Measurements from ENCODE around the gene MTCH1. TPM values are rescaled to one million over a fixed set of nuclear protein-coding genes. Genes with fewer than 3 reads are reported as not detected.

MTCH1 gene
- total and polyA plus RNA-seq, 2 experiments from 2014 or later = 108 to 271 TPM

DNA sequence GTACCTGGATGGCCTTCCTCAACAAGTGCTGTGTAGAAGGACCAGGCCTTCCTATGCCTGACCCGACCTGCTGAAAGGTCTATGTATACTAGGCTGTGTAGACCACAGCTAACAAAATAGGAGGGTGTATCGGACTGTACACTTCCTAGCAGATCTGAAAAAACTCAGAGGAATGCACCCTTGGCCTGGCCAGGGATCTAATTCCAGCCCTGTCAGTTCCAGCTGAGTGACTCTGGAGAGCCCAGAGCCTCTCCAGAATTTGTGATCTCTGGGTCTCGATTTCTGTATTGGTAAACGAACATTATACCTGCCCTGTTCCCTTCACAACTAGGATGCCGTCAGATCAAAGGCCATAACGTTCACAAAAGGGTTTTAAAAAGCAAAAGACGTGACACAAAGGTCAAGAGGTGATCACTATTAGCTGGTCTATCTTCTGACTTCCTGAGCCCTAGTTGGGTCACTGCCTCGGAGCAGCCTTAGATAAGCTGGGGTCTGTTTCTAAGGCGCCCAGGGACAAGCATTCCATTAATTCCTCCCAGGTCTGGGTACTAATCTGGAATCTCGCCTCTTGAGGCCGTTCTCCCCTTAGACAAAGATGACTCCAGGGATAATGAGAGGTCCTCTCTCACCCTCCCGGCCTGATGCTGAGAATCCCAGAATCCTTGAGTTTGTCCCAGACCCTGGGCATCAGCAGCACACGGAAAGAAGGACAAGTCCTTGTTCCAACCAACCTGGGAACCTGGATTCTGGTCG, 13.9 kb downstream of the MTCH1 start:
- Histone ChIP-seq H2AFZ (no peak overlapping the region), H4K20me1 (replicated peaks; ENCODE audit: insufficient read depth) (peaks cover 3% of the 10 kb centered on the region; the same call in 1 of the 2 replicates), H3K27me3 (ENCODE audit: insufficient read depth) (no peaks in the 10 kb centered on the region), H3K27ac (ENCODE audit: low read depth) (no peak overlapping the region), H3K9me2 (ENCODE audit: insufficient read depth) (no peaks in the 10 kb centered on the region), H3K4me1 (ENCODE audit: insufficient read depth) (no peaks in the 10 kb centered on the region), H3K36me3 (ENCODE audit: insufficient read depth) (peaks cover 59% of the 10 kb centered on the region), H3K4me2 (no peak overlapping the region), H3K4me3 (no peak overlapping the region), H3F3A (replicated peaks; ENCODE audit: low read depth) (peaks cover 2% of the 10 kb centered on the region; the same call in 1 of the 2 replicates), H3K79me2 (replicated peaks; ENCODE audit: insufficient read depth) (no peaks in the 10 kb centered on the region)
- Mint-ChIP-seq H3K27me3 (ENCODE audit: insufficient read depth, low read depth, poor library complexity) (peaks cover under 1% of the 10 kb centered on the region), H3K4me1 (no peaks in the 10 kb centered on the region), H3K27ac (no peak overlapping the region; the same call in 1 of the 2 replicates), H3K4me3 (no peak overlapping the region), H3K9me3 (no peaks in the 10 kb centered on the region), H3K36me3 (ENCODE audit: low read depth) (peaks cover 98% of the 10 kb centered on the region)
- TF ChIP-seq EZH2 (IDR thresholded peaks at IDR 0.05; ENCODE audit: low read depth, unreplicated experiment) (no peak), STAT1 (IDR thresholded peaks at IDR 0.05; ENCODE audit: unreplicated experiment) (no peak), JUNB (IDR thresholded peaks at IDR 0.05; ENCODE audit: unreplicated experiment) (no peak)
- TF ChIP-seq, protein P1, sequence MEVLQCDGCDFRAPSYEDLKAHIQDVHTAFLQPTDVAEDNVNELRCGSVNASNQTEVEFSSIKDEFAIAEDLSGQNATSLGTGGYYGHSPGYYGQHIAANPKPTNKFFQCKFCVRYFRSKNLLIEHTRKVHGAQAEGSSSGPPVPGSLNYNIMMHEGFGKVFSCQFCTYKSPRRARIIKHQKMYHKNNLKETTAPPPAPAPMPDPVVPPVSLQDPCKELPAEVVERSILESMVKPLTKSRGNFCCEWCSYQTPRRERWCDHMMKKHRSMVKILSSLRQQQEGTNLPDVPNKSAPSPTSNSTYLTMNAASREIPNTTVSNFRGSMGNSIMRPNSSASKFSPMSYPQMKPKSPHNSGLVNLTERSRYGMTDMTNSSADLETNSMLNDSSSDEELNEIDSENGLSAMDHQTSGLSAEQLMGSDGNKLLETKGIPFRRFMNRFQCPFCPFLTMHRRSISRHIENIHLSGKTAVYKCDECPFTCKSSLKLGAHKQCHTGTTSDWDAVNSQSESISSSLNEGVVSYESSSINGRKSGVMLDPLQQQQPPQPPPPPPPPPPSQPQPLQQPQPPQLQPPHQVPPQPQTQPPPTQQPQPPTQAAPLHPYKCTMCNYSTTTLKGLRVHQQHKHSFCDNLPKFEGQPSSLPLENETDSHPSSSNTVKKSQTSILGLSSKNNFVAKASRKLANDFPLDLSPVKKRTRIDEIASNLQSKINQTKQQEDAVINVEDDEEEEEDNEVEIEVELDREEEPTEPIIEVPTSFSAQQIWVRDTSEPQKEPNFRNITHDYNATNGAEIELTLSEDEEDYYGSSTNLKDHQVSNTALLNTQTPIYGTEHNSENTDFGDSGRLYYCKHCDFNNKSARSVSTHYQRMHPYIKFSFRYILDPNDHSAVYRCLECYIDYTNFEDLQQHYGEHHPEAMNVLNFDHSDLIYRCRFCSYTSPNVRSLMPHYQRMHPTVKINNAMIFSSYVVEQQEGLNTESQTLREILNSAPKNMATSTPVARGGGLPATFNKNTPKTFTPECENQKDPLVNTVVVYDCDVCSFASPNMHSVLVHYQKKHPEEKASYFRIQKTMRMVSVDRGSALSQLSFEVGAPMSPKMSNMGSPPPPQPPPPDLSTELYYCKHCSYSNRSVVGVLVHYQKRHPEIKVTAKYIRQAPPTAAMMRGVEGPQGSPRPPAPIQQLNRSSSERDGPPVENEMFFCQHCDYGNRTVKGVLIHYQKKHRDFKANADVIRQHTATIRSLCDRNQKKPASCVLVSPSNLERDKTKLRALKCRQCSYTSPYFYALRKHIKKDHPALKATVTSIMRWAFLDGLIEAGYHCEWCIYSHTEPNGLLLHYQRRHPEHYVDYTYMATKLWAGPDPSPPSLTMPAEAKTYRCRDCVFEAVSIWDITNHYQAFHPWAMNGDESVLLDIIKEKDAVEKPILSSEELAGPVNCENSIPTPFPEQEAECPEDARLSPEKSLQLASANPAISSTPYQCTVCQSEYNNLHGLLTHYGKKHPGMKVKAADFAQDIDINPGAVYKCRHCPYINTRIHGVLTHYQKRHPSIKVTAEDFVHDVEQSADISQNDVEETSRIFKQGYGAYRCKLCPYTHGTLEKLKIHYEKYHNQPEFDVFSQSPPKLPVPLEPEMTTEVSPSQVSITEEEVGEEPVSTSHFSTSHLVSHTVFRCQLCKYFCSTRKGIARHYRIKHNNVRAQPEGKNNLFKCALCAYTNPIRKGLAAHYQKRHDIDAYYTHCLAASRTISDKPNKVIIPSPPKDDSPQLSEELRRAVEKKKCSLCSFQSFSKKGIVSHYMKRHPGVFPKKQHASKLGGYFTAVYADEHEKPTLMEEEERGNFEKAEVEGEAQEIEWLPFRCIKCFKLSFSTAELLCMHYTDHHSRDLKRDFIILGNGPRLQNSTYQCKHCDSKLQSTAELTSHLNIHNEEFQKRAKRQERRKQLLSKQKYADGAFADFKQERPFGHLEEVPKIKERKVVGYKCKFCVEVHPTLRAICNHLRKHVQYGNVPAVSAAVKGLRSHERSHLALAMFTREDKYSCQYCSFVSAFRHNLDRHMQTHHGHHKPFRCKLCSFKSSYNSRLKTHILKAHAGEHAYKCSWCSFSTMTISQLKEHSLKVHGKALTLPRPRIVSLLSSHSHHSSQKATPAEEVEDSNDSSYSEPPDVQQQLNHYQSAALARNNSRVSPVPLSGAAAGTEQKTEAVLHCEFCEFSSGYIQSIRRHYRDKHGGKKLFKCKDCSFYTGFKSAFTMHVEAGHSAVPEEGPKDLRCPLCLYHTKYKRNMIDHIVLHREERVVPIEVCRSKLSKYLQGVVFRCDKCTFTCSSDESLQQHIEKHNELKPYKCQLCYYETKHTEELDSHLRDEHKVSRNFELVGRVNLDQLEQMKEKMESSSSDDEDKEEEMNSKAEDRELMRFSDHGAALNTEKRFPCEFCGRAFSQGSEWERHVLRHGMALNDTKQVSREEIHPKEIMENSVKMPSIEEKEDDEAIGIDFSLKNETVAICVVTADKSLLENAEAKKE (CRISPR knock-in tag; IDR thresholded peaks at IDR 0.05) = no peak
- TF ChIP-seq, protein P2, sequence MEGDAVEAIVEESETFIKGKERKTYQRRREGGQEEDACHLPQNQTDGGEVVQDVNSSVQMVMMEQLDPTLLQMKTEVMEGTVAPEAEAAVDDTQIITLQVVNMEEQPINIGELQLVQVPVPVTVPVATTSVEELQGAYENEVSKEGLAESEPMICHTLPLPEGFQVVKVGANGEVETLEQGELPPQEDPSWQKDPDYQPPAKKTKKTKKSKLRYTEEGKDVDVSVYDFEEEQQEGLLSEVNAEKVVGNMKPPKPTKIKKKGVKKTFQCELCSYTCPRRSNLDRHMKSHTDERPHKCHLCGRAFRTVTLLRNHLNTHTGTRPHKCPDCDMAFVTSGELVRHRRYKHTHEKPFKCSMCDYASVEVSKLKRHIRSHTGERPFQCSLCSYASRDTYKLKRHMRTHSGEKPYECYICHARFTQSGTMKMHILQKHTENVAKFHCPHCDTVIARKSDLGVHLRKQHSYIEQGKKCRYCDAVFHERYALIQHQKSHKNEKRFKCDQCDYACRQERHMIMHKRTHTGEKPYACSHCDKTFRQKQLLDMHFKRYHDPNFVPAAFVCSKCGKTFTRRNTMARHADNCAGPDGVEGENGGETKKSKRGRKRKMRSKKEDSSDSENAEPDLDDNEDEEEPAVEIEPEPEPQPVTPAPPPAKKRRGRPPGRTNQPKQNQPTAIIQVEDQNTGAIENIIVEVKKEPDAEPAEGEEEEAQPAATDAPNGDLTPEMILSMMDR (conservative IDR thresholded peaks at IDR 0.05; ENCODE audit: low read depth in 2 of 2) = no peak
- TF ChIP-seq, protein P3, sequence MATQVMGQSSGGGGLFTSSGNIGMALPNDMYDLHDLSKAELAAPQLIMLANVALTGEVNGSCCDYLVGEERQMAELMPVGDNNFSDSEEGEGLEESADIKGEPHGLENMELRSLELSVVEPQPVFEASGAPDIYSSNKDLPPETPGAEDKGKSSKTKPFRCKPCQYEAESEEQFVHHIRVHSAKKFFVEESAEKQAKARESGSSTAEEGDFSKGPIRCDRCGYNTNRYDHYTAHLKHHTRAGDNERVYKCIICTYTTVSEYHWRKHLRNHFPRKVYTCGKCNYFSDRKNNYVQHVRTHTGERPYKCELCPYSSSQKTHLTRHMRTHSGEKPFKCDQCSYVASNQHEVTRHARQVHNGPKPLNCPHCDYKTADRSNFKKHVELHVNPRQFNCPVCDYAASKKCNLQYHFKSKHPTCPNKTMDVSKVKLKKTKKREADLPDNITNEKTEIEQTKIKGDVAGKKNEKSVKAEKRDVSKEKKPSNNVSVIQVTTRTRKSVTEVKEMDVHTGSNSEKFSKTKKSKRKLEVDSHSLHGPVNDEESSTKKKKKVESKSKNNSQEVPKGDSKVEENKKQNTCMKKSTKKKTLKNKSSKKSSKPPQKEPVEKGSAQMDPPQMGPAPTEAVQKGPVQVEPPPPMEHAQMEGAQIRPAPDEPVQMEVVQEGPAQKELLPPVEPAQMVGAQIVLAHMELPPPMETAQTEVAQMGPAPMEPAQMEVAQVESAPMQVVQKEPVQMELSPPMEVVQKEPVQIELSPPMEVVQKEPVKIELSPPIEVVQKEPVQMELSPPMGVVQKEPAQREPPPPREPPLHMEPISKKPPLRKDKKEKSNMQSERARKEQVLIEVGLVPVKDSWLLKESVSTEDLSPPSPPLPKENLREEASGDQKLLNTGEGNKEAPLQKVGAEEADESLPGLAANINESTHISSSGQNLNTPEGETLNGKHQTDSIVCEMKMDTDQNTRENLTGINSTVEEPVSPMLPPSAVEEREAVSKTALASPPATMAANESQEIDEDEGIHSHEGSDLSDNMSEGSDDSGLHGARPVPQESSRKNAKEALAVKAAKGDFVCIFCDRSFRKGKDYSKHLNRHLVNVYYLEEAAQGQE (IDR thresholded peaks at IDR 0.05; ENCODE audit: unreplicated experiment) = no peak
- TF ChIP-seq, protein P4, sequence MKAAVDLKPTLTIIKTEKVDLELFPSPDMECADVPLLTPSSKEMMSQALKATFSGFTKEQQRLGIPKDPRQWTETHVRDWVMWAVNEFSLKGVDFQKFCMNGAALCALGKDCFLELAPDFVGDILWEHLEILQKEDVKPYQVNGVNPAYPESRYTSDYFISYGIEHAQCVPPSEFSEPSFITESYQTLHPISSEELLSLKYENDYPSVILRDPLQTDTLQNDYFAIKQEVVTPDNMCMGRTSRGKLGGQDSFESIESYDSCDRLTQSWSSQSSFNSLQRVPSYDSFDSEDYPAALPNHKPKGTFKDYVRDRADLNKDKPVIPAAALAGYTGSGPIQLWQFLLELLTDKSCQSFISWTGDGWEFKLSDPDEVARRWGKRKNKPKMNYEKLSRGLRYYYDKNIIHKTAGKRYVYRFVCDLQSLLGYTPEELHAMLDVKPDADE (IDR thresholded peaks at IDR 0.05) = no peak
- no peak for ATAC-seq
- DNase-seq (ENCODE audit: low spot score) = no peak
